Hepatocyte (in vitro differentiated cells): ENCODE measurements around the gene SLC6A7.

ENCODE experiments used
- CTCF ChIP-seq: fragments of 200-600 bp; sonication (generic); IDR thresholded peaks from 2 replicates; pipeline ENCODE4 v1.5.1; 2016; ENCODE audit warnings: antibody characterized with exemption, mild to moderate bottlenecking; ENCODE audit not compliant: poor library complexity
- EZH2 ChIP-seq: fragments of 200-600 bp; sonication (generic); IDR thresholded peaks from 2 replicates; pipeline ENCODE4 v1.6.1; 2016; ENCODE audit warnings: antibody characterized with exemption, mild to moderate bottlenecking, borderline replicate concordance

- no peak for TF ChIP-seq CTCF
- no peak for TF ChIP-seq EZH2
Measured at GRCh38 chr5:150230842-150231241, 41.0 kb downstream of the SLC6A7 start.
